Activated CD4-positive, alpha-beta T cell treated with anti-CD3 and anti-CD28 coated beads, Interleukin-2, amount 50 U/mL, for 1 hour (primary cell): ENCODE data around the gene CRYBA1.
"Not testable (repeated sequence)": the region's sequence is repeated elsewhere in the genome, so short reads cannot be mapped to it uniquely, and the experiment has no call there.

Source experiments
- DNase-seq: peaks from one replicate; pipeline ENCODE4 v3.0.0-alpha.2; 2020

CRYBA1 gene

DNA sequence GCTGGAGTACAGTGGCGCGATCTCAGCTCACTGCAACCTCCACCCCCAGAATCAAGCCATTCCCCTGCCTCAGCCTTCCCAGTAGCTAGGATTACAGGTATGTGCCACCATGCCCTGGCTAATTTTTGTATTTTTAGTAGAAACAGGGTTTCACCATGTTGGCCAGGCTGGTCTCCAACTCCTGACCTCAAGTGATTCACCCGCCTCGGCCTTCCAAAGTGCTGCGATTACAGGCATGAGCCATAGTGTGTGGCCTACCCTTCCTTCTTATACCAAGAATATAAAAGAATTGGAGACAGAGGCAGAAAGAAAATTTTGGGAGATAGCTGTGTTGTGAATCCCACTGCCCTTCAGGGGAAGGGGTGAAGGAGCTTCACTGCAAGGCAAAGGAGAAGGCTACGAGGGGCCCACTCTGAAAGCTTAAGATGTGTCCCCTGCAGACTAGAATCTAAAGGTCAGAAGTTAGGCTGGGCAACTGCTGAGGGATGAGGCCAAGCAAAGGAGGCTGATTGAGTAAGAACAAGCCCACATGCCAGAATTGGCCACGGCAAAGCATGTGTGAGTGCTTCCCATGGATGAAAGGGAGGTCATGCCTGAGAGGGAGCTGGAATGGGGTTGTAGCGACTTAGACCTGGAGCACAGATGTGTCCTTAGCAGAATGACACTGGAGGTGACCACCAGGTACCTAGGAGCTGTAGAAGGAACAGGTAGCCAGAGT is 8.4 kb upstream of the CRYBA1 start:
- DNase-seq: no peak

DNA sequence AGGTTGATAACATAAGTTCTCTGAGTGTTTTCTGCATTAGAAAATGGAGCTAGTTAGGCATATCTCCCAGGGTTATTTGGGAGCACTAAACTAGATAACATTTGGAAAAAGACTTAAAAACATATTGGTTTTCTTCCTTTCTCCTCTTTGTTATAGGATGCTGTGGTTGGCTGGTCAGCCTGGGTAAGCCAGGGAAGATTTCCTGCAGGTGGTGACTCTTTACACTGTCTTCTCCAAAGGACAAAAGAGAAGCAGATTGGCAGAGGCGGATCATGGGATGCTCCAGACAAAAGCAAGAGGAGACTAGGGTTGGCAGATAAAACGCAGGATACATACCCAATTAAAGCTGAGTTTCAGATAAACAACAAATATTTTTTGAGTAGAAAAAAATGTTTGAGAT is 6.2 kb upstream of the CRYBA1 start:
- DNase-seq: no peak

DNA sequence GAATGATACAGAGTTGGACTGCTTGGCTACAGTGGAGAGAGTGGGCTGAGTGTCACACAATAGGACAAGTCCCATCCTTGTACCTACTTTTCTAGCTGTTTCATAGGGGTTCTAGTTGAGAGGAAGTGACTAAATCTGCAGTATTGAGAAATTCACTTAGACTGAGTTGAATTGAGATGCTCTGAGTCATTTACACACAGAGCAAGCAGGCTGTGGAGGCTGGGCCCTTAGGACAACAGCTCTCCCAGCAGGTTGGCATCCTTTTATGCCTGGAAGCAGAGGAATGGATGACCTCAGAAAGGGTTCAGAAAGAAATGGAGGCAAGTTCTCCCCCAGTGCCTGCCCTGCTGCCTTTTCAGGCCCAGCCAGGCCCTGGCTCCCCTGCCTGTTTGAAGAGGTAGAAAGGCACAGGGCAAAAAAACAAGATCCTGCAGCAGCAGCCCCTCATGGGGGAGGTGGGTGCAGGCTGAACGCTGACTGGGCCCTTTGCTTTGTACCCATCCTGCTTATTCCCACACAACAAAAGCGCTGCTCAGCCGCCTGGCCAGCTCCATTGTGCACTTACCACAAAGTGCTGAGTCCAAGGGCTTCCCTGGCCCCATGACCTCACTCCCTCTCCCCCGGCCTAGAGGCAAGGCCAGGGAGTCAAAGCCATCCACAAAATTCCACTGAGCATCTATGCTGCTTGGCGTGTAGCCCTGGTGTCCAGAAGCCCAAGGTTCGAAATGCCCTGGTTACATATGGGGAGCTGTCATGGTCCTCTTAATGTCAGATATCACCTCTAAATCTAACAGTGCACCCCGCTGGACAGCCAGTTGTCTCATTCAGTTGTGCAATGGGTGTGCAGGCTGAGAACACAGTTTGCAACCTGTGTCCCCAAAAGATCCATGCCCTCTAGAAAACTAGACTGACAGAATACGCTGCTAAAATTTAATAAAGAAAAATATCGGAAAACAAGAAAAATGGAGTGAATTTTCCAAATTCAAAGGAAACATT is 5.4 kb upstream of the CRYBA1 start:
- no peak for DNase-seq

DNA sequence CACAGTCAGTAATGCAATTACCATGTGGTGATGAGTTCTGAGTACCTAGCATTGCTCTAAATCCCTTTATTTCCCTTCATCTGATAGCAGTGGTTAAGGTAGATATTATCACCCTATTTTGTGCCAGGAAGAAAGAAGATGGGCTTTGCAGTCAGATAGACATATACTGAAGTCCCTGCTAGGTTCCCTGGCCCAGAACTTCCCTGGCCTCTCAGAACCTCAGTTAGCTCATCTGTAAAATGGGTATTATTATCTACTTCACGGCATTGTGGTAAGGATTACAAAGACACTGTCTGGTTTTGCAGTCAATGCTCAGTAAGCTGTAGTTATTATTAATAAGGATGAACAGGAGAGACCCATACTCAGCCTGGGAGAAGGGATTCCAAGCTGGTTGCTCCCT is 4.6 kb upstream of the CRYBA1 start:
- DNase-seq: no peak

DNA sequence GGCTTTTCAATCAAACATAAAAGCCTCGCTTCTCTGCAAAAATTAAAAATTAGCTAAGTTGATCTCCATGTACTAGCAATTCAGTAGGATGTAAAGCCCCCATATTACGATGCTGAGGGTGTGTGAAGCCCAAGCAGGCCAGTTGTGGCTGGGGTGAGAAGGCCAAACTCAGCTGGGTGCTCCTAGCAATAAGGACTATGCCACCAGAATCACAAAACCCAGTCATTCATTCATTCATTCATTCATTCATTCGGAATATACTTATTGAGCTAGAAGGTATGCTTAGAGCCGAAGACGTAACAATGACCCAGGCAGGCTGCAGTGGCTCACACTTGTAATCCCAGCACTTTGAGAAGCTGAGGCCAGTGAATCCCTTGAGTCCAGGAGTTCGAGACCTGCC is 3.9 kb upstream of the CRYBA1 start:
- DNase-seq: no peak

DNA sequence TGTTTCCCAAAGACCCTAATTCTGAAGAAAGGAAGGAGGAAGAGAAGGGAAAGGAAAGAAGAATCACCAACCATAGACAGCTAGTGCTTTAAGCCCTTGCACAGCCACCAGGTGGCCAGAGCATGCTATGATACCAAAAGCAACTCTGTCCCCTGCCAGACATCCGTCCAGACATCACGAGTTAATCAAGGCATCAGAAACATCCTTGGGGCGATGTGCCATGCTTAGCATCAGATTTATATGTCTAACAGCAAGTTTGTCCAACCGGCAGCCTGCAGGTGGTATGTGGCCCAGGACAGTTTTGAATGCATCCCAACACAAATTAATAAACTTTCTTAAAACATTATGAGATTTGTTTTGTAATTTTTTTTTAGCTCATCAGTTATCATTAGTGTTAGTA is 2.9 kb upstream of the CRYBA1 start:
- no peak for DNase-seq

DNA sequence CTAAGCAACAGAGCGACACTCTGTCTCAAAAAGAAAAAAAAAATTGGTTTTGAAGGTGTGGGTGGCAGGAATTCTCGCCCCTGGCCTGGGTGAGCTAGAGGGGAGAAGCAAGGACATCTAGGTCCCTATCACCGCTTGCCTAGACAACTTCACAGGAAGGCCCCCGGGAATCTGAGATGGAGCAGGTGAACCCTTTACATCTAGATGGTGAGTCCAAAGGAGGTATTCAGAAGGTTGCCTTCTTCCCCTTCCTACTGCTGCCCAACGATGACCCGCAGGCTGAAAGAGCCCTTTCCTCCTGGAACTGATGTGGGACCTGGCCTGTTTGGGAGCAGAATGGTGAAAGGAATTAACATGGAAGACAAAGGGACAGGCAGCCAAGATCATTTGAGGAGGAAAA is 1.3 kb upstream of the CRYBA1 start:
- no peak for DNase-seq

DNA sequence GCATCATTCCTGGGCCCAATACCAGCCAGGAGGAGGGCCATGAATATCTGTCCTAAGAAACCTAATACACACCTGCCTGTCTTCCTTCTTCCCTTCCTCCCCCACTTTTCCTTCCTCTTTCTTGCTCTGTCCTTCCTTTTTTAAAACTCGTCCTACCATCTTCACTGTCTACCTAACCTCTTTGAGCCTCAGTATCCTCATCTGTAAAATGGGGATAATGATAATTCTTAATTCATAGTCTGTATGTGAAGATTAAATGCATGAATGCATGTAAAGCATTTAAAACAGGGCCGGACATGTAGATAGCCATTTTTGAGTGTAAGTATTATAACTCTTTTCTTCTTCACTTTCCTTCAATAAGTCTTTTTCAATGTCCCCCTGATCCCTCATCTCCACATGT is 560 bp downstream of the CRYBA1 start:
- no peak for DNase-seq

DNA sequence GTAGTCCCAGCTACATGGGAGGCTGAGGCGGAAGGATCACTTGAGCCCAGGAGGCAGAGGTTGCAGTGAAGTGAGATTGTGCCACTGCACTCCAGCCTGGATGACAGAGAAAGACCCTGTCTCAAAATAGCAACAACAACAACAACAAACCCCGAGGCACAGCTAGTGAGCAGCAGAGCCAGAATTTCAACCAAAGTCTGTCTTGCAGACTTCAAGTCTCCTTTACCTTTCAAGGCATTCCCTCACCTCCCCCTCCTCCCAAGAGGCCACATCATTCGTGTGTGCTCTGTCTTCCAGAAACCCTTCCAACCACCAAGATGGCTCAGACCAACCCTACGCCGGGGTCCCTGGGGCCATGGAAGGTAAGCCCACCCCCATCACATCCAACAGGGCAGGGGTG is 2.2 kb downstream of the CRYBA1 start:
- no peak for DNase-seq

DNA sequence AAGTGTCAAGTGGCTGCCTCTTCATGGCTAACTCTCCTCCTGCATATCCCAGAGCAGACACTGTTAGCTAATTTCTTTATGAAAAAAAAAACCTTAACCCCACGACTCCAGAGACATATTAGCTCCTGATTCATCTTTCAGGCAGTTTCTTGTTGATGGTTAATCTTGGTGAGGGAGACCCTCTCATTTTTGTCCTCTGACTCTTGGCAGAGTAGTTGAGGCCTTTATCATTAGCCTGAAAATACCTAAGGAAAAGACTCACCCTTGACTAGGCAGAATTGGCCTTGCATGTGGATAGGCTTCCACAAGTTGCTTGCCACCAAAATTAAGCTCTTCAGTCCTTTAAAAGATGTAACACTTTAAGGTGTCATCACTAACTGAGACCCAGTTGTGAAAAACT is 4.0 kb downstream of the CRYBA1 start:
- DNase-seq: no peak

DNA sequence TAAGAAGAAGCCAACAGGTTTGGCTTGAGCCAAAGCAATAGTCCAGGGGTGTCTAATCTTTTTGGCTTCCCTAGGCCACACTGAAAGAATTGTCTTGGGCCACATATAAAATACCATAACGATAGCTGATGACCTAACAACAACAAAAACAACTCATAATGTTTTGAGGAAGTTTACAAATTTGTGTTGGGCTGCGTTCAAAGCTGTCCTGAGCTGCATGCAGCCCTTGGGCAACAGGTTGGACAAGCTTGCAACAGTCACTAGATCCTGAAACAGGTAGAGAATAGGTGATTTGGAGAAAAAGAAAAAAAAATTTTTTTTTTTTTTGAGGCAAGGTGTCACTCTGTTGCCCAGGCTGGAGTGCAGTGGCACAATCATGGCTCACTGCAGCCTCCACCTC is 4.5 kb downstream of the CRYBA1 start:
- DNase-seq: no peak

DNA sequence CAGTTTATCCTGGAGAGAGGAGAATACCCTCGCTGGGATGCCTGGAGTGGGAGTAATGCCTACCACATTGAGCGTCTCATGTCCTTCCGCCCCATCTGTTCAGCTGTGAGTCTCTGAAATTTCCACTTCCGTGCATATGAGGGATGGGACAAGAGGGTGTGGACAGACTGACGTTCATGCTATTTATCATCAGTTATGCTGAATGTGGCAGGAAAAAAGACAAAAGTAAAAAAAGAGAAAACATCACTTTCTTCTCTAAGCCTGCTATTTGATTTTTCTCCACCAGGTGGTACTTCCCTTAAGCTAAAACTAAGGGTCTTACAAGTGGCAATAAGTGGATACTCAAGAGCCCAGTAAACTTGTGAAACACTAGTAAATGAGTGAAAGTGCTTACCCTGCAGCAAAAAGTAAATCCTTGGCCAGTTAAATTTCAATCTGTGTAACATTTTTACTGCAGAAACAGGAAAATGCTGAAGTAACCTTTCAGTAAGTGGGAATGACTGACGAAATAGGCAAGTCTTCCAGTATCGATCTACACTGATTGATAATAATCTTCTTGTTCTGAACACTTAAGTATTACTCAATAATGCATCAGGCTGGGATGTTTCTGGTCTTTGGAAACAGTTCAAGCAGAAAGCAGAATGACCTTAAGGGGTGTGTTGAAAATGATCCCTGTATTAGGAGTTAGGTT is 5.6 kb downstream of the CRYBA1 start:
- DNase-seq: no peak

DNA sequence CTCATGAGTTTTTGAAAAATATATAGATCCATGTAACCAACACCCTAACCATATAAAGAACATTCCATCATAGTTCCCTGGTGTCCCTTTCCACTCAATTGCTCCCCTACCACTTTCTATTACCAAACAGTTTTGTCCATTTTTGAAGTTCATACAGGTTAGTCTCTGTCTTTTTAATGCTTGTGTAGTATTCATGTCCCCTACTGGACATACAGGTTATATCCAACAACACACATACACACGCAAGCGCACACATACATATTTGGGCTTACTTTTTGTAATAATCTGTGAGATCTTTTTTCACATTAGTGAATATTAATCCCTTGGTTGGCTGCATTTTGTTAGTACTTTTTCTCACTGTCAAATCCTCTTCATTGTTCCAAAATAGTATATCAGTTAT is 6.4 kb downstream of the CRYBA1 start:
- DNase-seq: no peak

DNA sequence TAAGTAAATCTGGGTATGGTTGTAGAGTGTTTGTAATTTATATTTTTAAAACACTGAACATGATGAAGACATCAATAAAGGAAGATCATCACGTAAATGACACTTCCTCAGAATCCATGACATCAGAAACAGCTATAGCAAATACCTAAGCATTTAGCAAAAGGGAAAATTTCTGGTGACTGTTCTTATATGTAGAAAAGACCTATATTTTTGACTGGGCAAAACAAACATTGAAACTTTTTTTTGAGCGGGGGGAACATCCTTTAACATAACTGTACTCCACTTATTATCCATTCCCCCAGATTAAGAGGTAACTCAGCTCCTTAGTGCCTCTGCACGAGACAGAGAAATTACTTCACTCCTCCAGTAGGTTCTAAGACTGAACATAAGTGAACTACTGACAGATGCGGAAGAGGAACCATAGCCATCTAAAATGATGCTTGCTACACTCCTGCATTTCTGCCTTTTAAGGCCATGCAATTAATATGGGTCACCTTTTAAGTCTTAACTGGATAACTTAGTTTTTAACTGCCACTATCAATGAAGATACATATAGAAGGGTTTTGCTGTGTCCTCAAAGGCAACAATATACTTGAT is 9.4 kb downstream of the CRYBA1 start:
- DNase-seq: no peak

DNA sequence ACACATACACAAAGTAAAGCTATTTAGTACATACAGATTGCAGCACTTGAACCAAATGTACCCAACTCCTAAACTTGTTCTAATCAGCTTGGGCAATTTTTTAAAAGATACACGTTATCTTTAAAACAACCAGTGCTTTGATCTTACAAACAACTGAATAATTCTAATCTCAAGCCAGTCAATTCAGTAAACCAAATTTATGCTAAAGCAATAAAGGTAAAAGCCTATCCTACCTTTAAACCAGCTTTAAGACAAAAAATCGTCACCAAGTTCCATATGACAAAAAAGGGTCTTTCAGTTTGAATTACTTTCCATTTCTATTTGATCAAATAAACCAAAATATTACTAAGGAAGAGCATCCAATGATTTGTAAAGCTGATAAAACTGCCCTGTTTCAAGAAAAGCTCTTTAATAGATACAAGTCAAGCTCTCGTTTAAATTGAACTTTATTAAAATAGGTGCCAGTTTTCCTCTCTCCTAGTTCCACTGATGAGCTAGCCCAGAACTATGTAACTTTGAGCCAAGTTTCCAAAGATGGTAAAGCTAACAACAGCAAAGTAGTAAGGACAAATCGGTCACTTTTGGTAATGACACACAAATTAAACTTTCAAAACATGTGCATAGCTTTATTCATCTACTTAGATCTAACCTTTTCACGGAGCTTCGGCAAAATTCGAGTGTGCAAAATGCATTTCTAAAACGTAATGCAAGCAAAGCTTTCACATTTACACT is 10.2 kb downstream of the CRYBA1 start:
- DNase-seq: no peak

DNA sequence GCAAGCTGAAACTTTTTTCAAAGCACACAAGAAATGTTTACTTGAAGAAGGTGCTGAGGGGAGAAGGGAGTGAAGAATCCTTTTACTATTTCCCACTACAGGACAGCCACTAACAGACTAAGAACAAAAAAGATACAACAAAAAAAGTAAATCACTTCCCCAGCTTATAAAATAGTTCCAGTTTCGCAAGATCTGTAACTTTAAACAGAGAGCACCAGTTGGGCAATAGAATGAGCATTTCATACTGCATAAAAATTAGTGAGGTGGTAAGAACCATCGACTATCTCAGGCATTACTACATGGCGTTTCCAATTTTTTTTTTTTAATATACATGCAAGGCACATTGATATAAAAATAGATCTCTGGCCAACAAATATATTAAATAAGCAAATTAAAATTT is 11.1 kb downstream of the CRYBA1 start:
- DNase-seq: no peak

DNA sequence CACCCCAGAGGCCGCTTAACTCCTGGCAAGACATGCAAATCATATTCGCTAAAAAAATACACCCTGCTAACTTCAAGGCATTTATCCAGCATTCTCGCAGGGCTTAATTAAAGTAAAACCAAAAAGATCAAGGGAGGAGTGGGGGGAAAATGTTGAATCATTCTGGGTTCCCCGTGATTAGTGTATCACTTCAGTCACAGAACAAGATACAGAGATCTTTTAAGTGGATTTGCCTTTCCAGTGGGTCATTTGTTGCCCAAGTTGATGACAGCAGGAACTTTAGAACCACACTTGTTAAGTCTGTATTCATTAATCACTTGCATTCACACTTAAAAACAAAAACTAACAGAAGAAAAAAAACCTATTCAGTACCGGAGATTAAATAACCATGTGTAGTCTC is 17.3 kb downstream of the CRYBA1 start:
- DNase-seq: no peak

DNA sequence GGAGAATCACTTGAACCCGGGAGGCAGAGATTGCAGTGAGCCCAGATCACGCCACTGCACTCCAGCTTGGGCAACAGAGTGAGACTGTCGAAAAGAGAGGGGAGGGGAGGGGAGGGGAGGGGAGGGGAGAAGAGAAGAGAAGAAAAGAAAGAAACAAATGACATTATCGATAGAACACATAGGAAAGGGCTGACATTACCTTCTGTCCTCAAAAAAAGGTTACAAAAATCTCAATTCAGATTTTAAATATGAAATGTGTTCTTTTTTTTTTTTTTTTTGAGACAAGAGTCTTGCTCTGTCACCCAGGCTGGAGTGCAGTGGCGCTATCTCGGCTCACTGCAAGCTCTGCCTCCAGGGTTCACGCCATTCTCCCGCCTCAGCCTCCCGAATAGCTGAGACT is 25.3 kb downstream of the CRYBA1 start:
- not testable (repeated sequence) for DNase-seq

DNA sequence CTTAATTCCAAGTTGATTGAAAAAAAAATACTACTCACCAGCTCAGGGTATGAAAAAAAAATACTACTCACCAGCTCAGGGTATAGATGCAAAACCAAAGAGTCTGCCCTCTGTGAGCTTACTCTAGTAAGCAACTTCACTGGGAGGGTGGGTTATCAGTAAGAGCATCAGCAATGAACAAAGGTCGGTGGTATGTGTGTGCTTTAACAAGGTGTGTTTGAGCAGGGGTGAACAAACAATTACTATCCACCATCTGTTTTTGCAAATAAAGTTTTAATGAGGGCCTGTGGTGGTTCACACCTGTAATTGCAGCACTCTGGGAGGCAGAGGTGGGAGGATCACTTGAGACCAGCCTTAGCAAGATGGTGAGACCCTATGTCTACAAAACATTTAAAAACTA is 27.3 kb downstream of the CRYBA1 start:
- no peak for DNase-seq

DNA sequence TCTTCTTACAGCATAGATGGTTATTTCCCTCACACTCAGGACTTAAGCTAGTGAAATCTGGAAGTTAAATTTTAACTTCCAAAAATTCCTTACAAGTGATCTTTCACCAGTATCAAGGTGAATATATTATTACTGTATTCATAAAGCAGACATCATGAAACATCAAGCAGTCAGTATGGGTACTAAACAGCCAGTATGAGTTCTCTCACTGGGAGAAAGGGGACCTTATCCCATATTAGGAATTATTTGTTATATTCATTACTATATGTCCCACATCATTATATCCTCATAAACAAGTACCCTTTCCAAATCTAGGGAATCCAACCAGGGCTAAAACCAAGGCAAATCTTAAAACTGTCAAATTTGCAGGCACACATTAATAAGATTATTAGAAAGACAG is 32.0 kb downstream of the CRYBA1 start:
- DNase-seq: no peak

DNA sequence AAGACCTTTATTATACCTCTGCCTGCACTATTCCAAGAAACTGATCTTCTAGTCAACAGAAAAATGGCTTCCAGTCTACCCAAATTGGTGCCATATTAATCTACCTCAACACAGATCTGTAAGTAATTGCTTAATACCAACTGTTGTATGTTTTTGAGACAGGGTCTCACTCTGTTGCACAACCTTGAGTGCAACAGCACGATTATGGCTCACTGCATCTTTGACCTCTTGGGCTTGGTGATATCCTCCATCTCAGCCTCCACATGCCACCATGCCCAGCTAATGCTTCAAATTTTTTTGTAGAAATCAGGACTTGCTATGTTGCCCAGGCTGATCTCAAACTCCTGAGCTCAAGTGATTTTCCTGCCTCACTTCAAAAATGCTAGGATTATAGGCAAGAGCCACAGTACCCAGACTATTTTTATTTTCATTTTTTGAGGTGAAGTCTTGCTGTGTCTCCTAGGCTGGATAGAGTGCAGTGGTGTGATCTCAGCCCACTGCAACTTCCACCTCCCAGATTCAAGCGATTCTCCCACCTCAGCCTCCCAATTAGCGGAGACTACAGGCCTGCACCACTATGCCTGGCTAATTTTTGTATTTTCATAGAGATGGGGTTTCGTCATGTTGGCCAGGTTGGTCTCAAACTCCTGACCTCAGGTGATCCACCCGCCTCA is 32.9 kb downstream of the CRYBA1 start:
- no peak for DNase-seq

DNA sequence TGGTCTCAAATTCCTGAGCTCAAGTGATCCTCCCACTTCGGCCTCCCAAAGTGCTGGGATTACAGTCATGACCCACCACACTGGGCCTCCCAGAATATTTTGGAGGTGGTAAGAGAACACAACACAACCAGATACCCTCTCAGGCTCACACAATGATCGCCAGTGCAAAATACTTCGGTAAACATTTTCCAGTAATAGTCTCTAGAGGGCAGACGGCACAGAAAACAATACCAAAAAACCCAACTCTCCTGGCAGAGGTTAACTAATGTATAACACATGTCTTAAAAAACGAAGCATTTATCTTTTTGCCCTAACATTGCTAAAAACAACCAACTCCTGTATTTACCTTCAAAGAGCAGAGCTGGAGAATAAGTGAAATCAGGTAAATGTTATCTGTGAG is 36.8 kb downstream of the CRYBA1 start:
- DNase-seq: no peak
